Measurements from ENCODE around the gene MYRIP.

- TF ChIP-seq CTCF (conservative IDR thresholded peaks at IDR 0.05; ENCODE audit: low read depth, low read length) = no peak
- no peak for TF ChIP-seq ELK1 (IDR thresholded peaks at IDR 0.05; ENCODE audit: borderline replicate concordance, low read depth, low read length)
- TF ChIP-seq BHLHE40 (IDR thresholded peaks at IDR 0.05; ENCODE audit: low read depth, low read length) = no peak
Observed at GRCh38 chr3:39781632-39782031, 27.8 kb upstream of the MYRIP start.
